K562 (cell line): ENCODE data around the gene TNKS2. TPM values are rescaled to one million over a fixed set of nuclear protein-coding genes. Genes with fewer than 3 reads are reported as not detected.

Source experiments
- BCOR ChIP-seq: fragments of 450-650 bp; IDR thresholded peaks from 2 replicates; pipeline ENCODE4 v1.6.1; 2016
- POLR2G ChIP-seq: fragments of 200-400 bp; formaldehyde crosslinking; IDR thresholded peaks from 2 replicates; pipeline ENCODE4 v1.6.1; 2017; ENCODE audit warnings: low read depth, mild to moderate bottlenecking, antibody characterized with exemption, low read length, moderate library complexity
- STAG1 ChIP-seq: sonication (generic); formaldehyde crosslinking; IDR thresholded peaks from 2 replicates; pipeline ENCODE4 v1.5.0; 2020; ENCODE audit warnings: missing genetic modification reagents, borderline replicate concordance
- ZNF133 ChIP-seq: fragments of 250-450 bp; sonication (Bioruptor Pico); IDR thresholded peaks from 2 replicates; pipeline ENCODE4 v1.4.0; 2020; ENCODE audit warnings: mild to moderate bottlenecking
- ZNF75A ChIP-seq: fragments of 450-650 bp; formaldehyde crosslinking; IDR thresholded peaks from 2 replicates; pipeline ENCODE4 v1.4.0; 2020; ENCODE audit warnings: mild to moderate bottlenecking
- polyA plus RNA-seq, 8 experiments: library from polyadenylated mRNA; depleted of rRNA in 4 of 8; stranded (reverse) in 5 of 8; unstranded in 3 of 8; fragments of >200 nt; fragmentation: Nextera tagmentation in 2 of 8; fragmentation: Illumina TruSeq in 1 of 8; extraction: Ambion mirVana in 2 of 8; extraction: Trizol in 1 of 8; gene quantifications; 2 replicates each; pipeline versions ENCODE4 v1.2.1 to v1.2.3, GENCODE V29; 2011 to 2014; ENCODE audit warnings: inconsistent platforms in 1 of 8, missing spikeins in 1 of 8
- total RNA-seq, 7 experiments: library from RNA; depleted of rRNA in 6 of 7; stranded (reverse); fragments of >200 nt in 6 of 7; fragmentation: Illumina TruSeq in 2 of 7; extraction: Trizol in 2 of 7; gene quantifications; 2 replicates each; pipeline versions ENCODE4 v1.2.1 to v1.2.3, GENCODE V29; 2011 to 2021; ENCODE audit warnings: low replicate concordance in 1 of 7
- TF ChIP-seq, protein P1 (sequence below): sonication (generic); formaldehyde crosslinking; IDR thresholded peaks from 2 replicates; pipeline ENCODE4 v1.8.0; 2023; ENCODE audit warnings: missing genetic modification reagents, mild to moderate bottlenecking, borderline replicate concordance
- TF ChIP-seq, protein P2 (sequence below): sonication (generic); formaldehyde crosslinking; IDR thresholded peaks from 2 replicates; pipeline ENCODE4 v1.8.1; 2023; ENCODE audit warnings: mild to moderate bottlenecking, missing genetic modification reagents

Gene TNKS2
- total and polyA plus RNA-seq, 9 of the 15 experiments (the other 6 are each of a cell fraction or from before 2014, with no cell fraction given), result 3.5 to 19.8 (median 8.6) TPM

DNA sequence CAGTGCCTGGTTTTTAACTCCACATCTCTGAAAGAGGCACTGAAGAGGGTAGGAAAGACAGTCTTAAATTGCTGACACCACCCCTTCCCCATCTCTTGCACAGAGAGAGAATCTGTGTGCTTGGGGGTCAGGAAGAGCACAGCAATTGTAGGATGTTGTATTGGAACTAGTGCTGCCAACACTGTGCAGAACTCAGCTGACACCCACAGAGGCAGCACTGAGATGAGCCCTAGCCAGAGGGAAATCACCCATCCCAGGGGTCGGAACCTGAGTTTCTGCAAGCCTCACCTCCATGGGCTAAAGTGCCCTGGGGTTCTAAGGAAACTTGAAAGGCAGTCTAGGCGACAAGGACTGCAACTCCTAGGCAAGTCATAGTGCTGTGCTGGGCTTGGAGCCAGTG lies 11.0 kb upstream of the TNKS2 start (continued):
- TF ChIP-seq POLR2G (no peak), ZNF75A (CRISPR knock-in tag) (no peak), STAG1 (CRISPR knock-in tag) (no peak), BCOR (no peak), ZNF133 (CRISPR knock-in tag) (no peak)
- TF ChIP-seq, protein P1, sequence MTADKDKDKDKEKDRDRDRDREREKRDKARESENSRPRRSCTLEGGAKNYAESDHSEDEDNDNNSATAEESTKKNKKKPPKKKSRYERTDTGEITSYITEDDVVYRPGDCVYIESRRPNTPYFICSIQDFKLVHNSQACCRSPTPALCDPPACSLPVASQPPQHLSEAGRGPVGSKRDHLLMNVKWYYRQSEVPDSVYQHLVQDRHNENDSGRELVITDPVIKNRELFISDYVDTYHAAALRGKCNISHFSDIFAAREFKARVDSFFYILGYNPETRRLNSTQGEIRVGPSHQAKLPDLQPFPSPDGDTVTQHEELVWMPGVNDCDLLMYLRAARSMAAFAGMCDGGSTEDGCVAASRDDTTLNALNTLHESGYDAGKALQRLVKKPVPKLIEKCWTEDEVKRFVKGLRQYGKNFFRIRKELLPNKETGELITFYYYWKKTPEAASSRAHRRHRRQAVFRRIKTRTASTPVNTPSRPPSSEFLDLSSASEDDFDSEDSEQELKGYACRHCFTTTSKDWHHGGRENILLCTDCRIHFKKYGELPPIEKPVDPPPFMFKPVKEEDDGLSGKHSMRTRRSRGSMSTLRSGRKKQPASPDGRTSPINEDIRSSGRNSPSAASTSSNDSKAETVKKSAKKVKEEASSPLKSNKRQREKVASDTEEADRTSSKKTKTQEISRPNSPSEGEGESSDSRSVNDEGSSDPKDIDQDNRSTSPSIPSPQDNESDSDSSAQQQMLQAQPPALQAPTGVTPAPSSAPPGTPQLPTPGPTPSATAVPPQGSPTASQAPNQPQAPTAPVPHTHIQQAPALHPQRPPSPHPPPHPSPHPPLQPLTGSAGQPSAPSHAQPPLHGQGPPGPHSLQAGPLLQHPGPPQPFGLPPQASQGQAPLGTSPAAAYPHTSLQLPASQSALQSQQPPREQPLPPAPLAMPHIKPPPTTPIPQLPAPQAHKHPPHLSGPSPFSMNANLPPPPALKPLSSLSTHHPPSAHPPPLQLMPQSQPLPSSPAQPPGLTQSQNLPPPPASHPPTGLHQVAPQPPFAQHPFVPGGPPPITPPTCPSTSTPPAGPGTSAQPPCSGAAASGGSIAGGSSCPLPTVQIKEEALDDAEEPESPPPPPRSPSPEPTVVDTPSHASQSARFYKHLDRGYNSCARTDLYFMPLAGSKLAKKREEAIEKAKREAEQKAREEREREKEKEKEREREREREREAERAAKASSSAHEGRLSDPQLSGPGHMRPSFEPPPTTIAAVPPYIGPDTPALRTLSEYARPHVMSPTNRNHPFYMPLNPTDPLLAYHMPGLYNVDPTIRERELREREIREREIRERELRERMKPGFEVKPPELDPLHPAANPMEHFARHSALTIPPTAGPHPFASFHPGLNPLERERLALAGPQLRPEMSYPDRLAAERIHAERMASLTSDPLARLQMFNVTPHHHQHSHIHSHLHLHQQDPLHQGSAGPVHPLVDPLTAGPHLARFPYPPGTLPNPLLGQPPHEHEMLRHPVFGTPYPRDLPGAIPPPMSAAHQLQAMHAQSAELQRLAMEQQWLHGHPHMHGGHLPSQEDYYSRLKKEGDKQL (CRISPR knock-in tag), result no peak
- TF ChIP-seq, protein P2, sequence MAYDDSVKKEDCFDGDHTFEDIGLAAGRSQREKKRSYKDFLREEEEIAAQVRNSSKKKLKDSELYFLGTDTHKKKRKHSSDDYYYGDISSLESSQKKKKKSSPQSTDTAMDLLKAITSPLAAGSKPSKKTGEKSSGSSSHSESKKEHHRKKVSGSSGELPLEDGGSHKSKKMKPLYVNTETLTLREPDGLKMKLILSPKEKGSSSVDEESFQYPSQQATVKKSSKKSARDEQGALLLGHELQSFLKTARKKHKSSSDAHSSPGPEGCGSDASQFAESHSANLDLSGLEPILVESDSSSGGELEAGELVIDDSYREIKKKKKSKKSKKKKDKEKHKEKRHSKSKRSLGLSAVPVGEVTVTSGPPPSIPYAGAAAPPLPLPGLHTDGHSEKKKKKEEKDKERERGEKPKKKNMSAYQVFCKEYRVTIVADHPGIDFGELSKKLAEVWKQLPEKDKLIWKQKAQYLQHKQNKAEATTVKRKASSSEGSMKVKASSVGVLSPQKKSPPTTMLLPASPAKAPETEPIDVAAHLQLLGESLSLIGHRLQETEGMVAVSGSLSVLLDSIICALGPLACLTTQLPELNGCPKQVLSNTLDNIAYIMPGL (CRISPR knock-in tag), result no peak
